Ovary (tissue), 3 donors: ENCODE measurements around the gene NUP62.
A peak's percentile ranks its signal among the peaks of the same experiment; 100 is the strongest.

ENCODE experiments used
- CTCF ChIP-seq, 3 donors: fragments of 450-650 bp in 2 of 3; fragments of 200-600 bp in 1 of 3; IDR thresholded peaks; one replicate each; pipeline versions ENCODE4 v1.5.1 to v1.8.0; 2016 to 2022; ENCODE audit warnings: antibody characterized with exemption in 3 of 3, mild to moderate bottlenecking in 1 of 3
- EP300 ChIP-seq: sonication (generic); formaldehyde crosslinking; IDR thresholded peaks from one replicate; pipeline ENCODE4 v1.6.1; 2017; ENCODE audit warnings: antibody characterized with exemption
- donor health status: DM: no; HTN: no; CAD: no.

DNA sequence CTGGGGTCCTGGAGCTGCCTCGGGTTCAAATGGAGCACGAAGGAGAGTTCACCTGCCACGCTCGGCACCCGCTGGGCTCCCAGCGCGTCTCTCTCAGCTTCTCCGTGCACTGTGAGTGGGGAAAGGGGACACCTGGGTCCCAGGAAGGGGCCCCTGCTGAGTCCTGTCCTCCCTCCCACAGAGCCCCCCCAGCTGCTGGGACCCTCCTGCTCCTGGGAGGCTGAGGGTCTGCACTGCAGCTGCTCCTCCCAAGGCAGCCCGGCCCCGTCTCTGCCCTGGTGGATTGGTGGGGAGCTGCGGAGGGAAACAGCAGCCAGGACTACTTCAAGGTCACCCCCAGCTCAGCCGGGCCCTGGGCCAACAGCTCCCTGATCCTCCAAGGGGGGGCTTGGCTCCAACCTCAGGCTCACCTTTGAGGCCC lies 42.7 kb upstream of the NUP62 start:
- TF ChIP-seq EP300 (no peak), CTCF (IDR thresholded peaks at IDR 0.05) (peak in 1 of 3 donors; percentile 33)
